Hair follicle dermal papilla cell (primary cell): ENCODE measurements around the gene IL31RA. TPM values are rescaled to one million over a fixed set of nuclear protein-coding genes. Genes with fewer than 3 reads are reported as not detected.

Experiments used
- small RNA-seq: library from RNA; depleted of rRNA; stranded (forward); fragments of <200 nt; gene quantifications from one replicate; pipeline ENCODE3, GENCODE V24; 2012
- total RNA-seq: library from RNA; depleted of rRNA; stranded (reverse); fragments of >200 nt; gene quantifications from 2 replicates; pipeline ENCODE4 v1.2.3, GENCODE V29; 2012

The IL31RA gene
- 14.0 and 16.0 TPM in 2 replicates for total RNA-seq

DNA sequence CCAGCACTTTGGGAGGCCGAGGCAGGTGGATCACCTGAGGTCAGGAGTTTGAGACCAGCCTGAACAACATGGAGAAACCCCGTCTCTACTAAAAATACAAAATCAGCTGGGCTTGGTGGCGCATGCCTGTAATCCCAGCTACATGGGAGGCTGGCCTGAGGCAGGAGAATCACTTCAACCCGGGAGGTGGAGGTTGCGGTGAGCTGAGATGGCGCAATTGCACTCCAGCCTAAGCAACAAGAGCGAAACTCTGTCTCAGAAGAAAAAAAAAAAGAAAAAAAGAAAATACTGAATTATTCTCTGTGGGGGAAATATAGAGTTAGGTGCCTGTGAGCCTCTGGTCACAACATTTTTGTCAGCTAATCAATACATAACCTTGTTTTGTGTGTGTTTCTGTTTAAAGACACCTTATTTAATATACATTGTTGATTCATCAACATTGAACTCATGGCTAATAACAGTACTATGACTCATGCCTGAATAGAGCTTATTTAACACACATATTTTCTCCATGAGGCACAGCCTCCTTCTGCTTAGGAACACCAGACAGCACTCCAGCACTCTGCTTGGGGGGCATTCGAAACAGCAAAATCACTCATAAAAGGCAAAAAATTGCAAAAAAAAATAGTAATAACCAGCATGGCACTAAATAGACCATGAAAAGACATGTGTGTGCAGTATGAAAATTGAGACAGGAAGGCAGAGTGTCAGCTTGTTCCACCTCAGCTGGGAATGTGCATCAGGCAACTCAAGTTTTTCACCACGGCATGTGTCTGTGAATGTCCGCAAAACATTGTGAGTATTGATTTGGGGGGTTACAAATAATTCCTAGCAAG lies at the start of gene IL31RA:
TSS of gene IL31RA (plus strand) at position 519 of the 836 bp plus-strand sequence. CDS start at position 733, 214 bp downstream.

Small RNA genes within 50 kb of the gene (small RNA-seq; reads per million reads assigned to genes)
- gene AC016596.1, result not detected

Other genes with a start within 250 kb of the IL31RA start
- 42.0 and 51.9 TPM in 2 replicates for gene SLC38A9, start 139.0 kb upstream of the IL31RA start, total RNA-seq
- 0.32 TPM in 1 of 2 replicates, not detected in the other for gene DDX4, start 113.3 kb upstream of the IL31RA start, total RNA-seq
- 430 and 460 TPM in 2 replicates for gene IL6ST, start 143.6 kb downstream of the IL31RA start, total RNA-seq